Camera-type eye (tissue), 1 donor: ENCODE data around the gene OSBPL1A. TPM values are rescaled to one million over a fixed set of nuclear protein-coding genes. Genes with fewer than 3 reads are reported as not detected.

Experiments used
- total RNA-seq: library from RNA; depleted of rRNA; stranded (reverse); fragments of >200 nt; gene quantifications from one replicate; pipeline ENCODE4 v1.2.3, GENCODE V29; 2014

The OSBPL1A gene
- 80.8 TPM for total RNA-seq

GRCh38 chr18:24397694-24398368, at the start of gene OSBPL1A:
OSBPL1A (minus strand) TSS chr18:24397824; CDS start chr18:24377533, 20,291 bp downstream.

GRCh38 chr18:24426398-24427294, 29.0 kb upstream of the OSBPL1A start, which contains the start of gene IMPACT:
IMPACT (plus strand) TSS chr18:24426670; CDS start chr18:24426757, 87 bp downstream.

GRCh38 chr18:24138789-24139616, 258.6 kb downstream of the OSBPL1A start, which contains the start of gene CABYR:
CABYR (plus strand) TSS chr18:24139062; CDS start chr18:24143115, 4,053 bp downstream.

Other genes with a start within 250 kb of the OSBPL1A start
- 37.8 TPM for gene IMPACT, start 28.8 kb upstream of the OSBPL1A start, total RNA-seq
- gene HRH4, start 62.8 kb upstream of the OSBPL1A start, total RNA-seq, result not detected